Activated CD4-positive, CD25-positive, alpha-beta regulatory T cell treated with anti-CD3 and anti-CD28 coated beads, Interleukin-2, amount 50 U/mL, for 72 hours (primary cell): ENCODE measurements around the gene DRAXIN.

Source experiments
- DNase-seq: peaks from one replicate; pipeline ENCODE4 v3.0.0; 2021

DRAXIN gene

GRCh38 chr1:11767922-11768704 lies 76.6 kb downstream of the DRAXIN start:
- DNase-seq = no peak

DNA sequence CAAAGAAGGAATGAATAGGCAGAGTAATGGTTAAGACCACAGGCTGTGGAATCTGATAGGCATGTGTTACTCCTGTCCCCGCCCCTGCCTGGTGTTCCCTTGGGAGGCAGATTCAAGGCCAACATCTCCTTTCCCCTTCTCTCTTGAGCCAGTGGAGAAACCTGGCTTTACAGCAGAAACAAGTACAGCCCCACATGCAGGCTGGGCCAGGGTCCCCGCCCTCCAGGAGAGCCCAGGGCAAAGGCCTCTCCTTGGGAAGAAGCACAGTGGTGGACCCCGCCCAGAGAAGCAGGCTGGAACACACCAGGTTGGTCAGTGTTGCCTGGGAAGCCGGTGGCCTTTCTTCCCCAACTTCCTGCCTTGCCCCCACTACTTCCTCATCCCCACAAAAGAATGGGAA lies 77.3 kb downstream of the DRAXIN start:
- no peak for DNase-seq

- no peak for DNase-seq
Observed at GRCh38 chr1:11769274-11769673, 77.8 kb downstream of the DRAXIN start.

- no peak for DNase-seq
Observed at GRCh38 chr1:11770011-11770410, 78.5 kb downstream of the DRAXIN start.

DNA sequence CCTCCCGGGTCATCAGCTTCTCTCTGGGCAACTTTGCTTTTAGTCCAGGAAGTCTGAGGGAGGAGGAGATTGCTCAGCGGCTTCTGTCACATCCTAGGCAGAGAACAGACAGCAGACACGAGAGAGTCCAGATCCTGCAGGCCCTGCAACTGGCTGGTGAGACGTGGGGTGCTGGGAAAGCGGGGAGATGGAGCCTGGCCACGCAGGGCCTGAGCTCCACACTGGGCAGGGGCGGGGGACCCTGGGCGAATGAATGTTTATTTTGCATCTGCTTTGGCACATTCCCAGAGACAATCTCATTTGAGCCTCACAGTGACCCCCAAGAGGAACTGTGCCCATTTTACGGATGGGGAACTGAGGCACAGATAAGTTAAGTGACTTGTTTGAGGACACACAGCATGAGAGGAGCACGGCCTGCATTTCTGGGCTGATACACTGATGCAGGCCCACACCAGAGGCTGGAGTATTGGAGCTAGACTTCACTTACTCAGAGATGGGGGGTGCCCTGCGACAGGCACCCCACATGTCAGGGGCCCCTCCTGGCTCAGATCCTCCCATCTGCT lies 80.1 kb downstream of the DRAXIN start:
- DNase-seq = no peak

GRCh38 chr1:11772458-11772857 lies 80.9 kb downstream of the DRAXIN start:
- DNase-seq = no peak

DNA sequence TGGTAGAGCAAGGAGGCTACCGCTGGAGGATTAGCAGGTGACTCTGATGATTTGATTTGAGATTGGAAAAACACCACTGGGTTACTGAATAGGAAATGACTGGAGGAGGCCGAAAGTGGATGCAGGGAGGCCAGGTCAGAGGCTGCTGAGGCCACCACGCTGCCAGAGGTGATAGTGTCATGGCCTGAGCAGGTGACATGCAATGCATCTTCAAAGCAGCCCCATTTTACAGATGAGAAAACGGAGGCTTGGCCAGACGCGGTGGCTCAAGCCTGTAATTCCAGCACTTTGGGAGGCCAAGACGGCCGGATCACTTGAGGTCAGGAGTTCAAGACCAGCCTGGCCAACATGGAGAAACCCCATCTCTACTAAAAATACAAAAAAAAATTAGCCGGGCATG lies 83.2 kb downstream of the DRAXIN start:
- DNase-seq = no peak
